Uterus (tissue), 2 donors: ENCODE results near the gene TOP1.

Experiments used
- CTCF ChIP-seq, 4 experiments: fragments of 200-600 bp in 2 of 4; fragments of 450-650 bp in 2 of 4; sonication (generic) in 2 of 4; IDR thresholded peaks; one replicate each; pipeline ENCODE4 v1.5.1; 2016 to 2019; ENCODE audit warnings: antibody characterized with exemption in 4 of 4, mild to moderate bottlenecking in 2 of 4, moderate library complexity in 1 of 4
- POLR2A ChIP-seq, 2 donors: fragments of 450-650 bp; IDR thresholded peaks; one replicate each; pipeline ENCODE4 v1.6.1; 2016; ENCODE audit warnings: antibody characterized with exemption in 2 of 2, mild to moderate bottlenecking in 1 of 2, moderate library complexity in 1 of 2

DNA sequence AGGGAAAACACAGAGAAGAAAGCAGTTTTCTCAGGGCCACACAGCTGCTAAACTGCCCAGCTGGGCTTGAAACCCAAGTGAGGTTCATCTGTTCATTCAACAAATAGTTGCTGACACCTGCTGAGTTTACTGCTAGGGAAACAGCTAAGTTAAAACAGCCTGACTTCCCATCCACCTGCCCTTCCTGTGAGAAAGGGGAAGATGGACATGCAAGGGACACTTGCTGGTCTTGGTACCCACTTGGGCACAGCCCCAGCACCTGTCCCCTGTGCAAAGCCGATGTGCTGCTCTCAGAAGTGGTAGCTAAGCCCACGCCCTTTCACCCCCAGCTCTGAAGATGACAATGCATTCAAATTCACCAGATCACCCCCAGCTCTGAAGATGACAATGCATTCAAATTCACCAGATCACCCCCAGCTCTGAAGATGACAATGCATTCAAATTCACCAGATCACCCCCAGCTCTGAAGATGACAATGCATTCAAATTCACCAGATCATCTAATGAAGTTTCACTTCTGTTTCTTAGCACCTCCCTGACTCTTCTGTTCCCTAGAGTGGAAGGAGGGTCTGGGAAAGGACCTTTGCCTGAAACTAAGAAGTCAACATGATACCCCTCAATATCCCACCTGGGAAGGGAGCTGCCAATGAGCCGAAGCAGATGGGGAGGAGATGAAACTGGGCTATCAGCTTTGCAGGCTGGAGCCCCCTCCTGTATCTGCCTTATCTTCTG lies 46.0 kb upstream of the TOP1 start:
- TF ChIP-seq CTCF (IDR thresholded peaks at IDR 0.05) (no peak), POLR2A (IDR thresholded peaks at IDR 0.05) (no peak)
